SK-N-MC (cell line): Measurements from ENCODE around the gene PELI3.

Experiments
- EZH2 ChIP-seq: fragments of 200-600 bp; sonication (generic); IDR thresholded peaks from one replicate; pipeline ENCODE4 v1.6.1; 2017; ENCODE audit warnings: antibody characterized with exemption
- FOXP2 ChIP-seq: optimal IDR thresholded peaks from 2 replicates; pipeline ENCODE3; 2011; ENCODE audit warnings: mild to moderate bottlenecking, moderate library complexity; ENCODE audit not compliant: insufficient read depth; ENCODE audit errors: extremely low read length, control extremely low read depth
- POLR2AphosphoS5 ChIP-seq: IDR thresholded peaks from 2 replicates; pipeline ENCODE4 v1.6.1; 2012; ENCODE audit warnings: mild to moderate bottlenecking, low read depth, low read length, borderline replicate concordance

DNA sequence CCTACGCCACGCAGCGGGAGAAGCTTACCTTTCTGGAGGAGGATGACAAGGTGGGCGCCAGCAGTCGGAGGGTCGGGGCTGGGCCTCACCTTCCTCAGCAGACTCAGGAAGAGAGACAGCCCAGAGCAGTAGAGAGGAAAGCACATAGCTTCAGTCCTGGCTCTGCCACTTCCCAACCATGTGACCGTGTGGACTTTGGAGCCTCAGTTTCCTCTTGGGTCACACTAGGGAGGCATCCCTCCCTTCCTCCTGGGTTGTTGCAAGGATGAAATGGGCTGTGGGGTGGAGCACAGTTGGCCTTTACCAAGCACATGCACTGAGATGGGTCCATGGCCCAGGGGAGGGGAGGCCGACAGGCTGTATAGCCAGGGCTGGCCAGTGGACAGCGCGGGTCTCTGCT is 26.4 kb downstream of the PELI3 start:
- TF ChIP-seq POLR2AphosphoS5, result no peak
- no peak for TF ChIP-seq EZH2
- no peak for TF ChIP-seq FOXP2
